ENCODE measurements around the gene ADM5.
A peak's percentile ranks its signal among the peaks of the same experiment; 100 is the strongest.

ADM5 gene

GRCh38 chr19:49730166-49730565 is 40.8 kb downstream of the ADM5 start:
- H3K27me3 ChIP-seq (ENCODE audit: control insufficient read depth in 1 of 2, insufficient read depth in 1 of 2, low read length in 2 of 2): no peaks in the 10 kb centered on the region
- 97% methylated on average over 4 of the region's 5 CpGs for WGBS
- H4K8ac ChIP-seq (ENCODE audit: low read length): no peak overlapping the region
- no peaks in the 10 kb centered on the region for H3K4me1 ChIP-seq (ENCODE audit: control insufficient read depth, insufficient read depth, low read depth, low read length)
- no peak overlapping the region for H3K27ac ChIP-seq (ENCODE audit: low read length, poor library complexity, severe bottlenecking)
- H3K79me1 ChIP-seq (replicated peaks; ENCODE audit: low read length, poor library complexity, severe bottlenecking): no peaks in the 10 kb centered on the region
- no peak overlapping the region for H3K9ac ChIP-seq (ENCODE audit: low read length)
- no peak overlapping the region for H3K18ac ChIP-seq (ENCODE audit: low read depth in 1 of 2, low read length in 2 of 2)
- H2BK15ac ChIP-seq (ENCODE audit: low read depth, poor library complexity, severe bottlenecking): no peak overlapping the region
- H3K4ac ChIP-seq (ENCODE audit: low read depth in 1 of 2, low read length in 2 of 2): no peak overlapping the region
- no peak overlapping the region for H3K23ac ChIP-seq (ENCODE audit: low read length in 2 of 2)
- H2AK5ac ChIP-seq (ENCODE audit: low read length, severe bottlenecking): no peak overlapping the region
- H2AFZ ChIP-seq (ENCODE audit: low read depth, low read length): peak overlapping the region; percentile 42
- no peak overlapping the region for H3K4me3 ChIP-seq (ENCODE audit: insufficient read depth in 1 of 2, low read depth in 1 of 2, low read length in 2 of 2)
- H3K9me3 ChIP-seq (ENCODE audit: control insufficient read depth, low read length): no peaks in the 10 kb centered on the region
- H3K36me3 ChIP-seq (ENCODE audit: control insufficient read depth in 1 of 2, insufficient read depth in 2 of 2, low read depth in 1 of 2, low read length in 2 of 2): peaks cover 0 to 8% of the 10 kb centered on the region in 2 experiments
- H3K14ac ChIP-seq (ENCODE audit: low read length in 2 of 2): no peak overlapping the region
- H4K91ac ChIP-seq (ENCODE audit: low read length): no peak overlapping the region
- no peak overlapping the region for H2BK120ac ChIP-seq (ENCODE audit: low read depth, low read length)
- no peak for DNase-seq
- H2BK5ac ChIP-seq (ENCODE audit: low read depth, low read length, poor library complexity, severe bottlenecking): no peak overlapping the region
- H3K4me2 ChIP-seq (ENCODE audit: low read length, poor library complexity, severe bottlenecking): no peak overlapping the region
- no peak overlapping the region for H2BK12ac ChIP-seq (ENCODE audit: low read length in 2 of 2)

DNA sequence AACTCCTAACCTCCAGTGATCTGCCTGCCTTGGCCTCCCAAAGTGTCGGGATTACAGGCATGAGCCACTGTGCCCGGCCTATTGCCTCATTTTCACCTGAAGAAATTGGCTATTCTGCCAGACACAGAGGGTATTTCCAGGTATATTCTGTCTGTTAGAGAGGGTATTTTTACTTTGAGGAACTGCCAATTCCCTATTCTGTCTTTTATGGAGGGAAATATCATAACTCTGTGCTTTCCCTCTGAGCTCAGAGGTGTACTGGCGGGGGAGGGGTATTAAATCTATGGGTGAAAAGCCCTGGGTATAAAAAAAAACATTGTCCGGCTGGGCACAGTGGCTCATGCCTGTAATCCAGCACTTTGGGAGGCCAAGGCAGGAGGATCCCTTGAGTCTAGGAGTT is 48.9 kb downstream of the ADM5 start:
- Histone ChIP-seq H2AK5ac (ENCODE audit: low read length, severe bottlenecking) (no peak overlapping the region), H4K8ac (ENCODE audit: low read length) (no peak overlapping the region), H2AFZ (ENCODE audit: low read depth, low read length) (no peak overlapping the region), H3K36me3 (ENCODE audit: control insufficient read depth in 1 of 2, insufficient read depth in 2 of 2, low read depth in 1 of 2, low read length in 2 of 2) (no peaks in the 10 kb centered on the region), H3K9me3 (ENCODE audit: control insufficient read depth, low read length) (no peaks in the 10 kb centered on the region), H4K91ac (ENCODE audit: low read length) (no peak overlapping the region), H3K4me1 (ENCODE audit: control insufficient read depth, insufficient read depth, low read depth, low read length) (peaks cover 3% of the 10 kb centered on the region), H3K18ac (ENCODE audit: low read depth in 1 of 2, low read length in 2 of 2) (no peak overlapping the region), H3K79me1 (replicated peaks; ENCODE audit: low read length, poor library complexity, severe bottlenecking) (no peaks in the 10 kb centered on the region), H3K27me3 (ENCODE audit: control insufficient read depth in 1 of 2, insufficient read depth in 1 of 2, low read length in 2 of 2) (no peaks in the 10 kb centered on the region), H3K4me2 (ENCODE audit: low read length, poor library complexity, severe bottlenecking) (no peak overlapping the region), H2BK12ac (ENCODE audit: low read length in 2 of 2) (no peak overlapping the region), H3K9ac (ENCODE audit: low read length) (no peak overlapping the region), H2BK15ac (ENCODE audit: low read depth, poor library complexity, severe bottlenecking) (no peak overlapping the region), H3K14ac (ENCODE audit: low read length in 2 of 2) (no peak overlapping the region), H3K4me3 (ENCODE audit: insufficient read depth in 1 of 2, low read depth in 1 of 2, low read length in 2 of 2) (no peak overlapping the region), H3K27ac (ENCODE audit: low read length, poor library complexity, severe bottlenecking) (no peak overlapping the region), H3K4ac (ENCODE audit: low read depth in 1 of 2, low read length in 2 of 2) (no peak overlapping the region), H2BK120ac (ENCODE audit: low read depth, low read length) (no peak overlapping the region), H2BK5ac (ENCODE audit: low read depth, low read length, poor library complexity, severe bottlenecking) (no peak overlapping the region), H3K23ac (ENCODE audit: low read length in 2 of 2) (no peak overlapping the region)
- WGBS: 93% methylated on average over 4 of the region's 4 CpGs
- no peak for DNase-seq

DNA sequence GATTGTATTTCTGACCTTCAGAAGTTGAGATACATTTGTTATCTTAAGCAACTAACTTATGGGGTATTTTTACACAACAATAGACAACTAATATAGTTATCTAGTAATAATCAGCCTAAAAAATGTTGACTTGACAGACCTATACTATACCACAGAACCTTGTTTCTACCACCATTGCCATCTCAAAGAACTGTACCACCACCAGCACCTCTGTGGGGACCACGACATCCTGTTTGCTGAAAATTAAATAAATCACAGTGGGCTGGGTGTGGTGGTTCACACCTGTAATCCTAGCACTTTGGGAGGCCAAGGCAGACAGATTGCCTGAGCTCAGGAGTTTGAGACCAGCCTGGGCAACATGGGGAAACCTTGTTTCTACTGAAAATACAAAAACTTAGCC is 49.7 kb downstream of the ADM5 start:
- WGBS: 100% methylated on average over 1 of the region's 1 CpG
- no peak overlapping the region for H3K4me2 ChIP-seq (ENCODE audit: low read length, poor library complexity, severe bottlenecking)
- DNase-seq: no peak
- H3K27me3 ChIP-seq (ENCODE audit: control insufficient read depth in 1 of 2, insufficient read depth in 1 of 2, low read length in 2 of 2): no peaks in the 10 kb centered on the region
- H2BK5ac ChIP-seq (ENCODE audit: low read depth, low read length, poor library complexity, severe bottlenecking): no peak overlapping the region
- no peak overlapping the region for H2BK15ac ChIP-seq (ENCODE audit: low read depth, poor library complexity, severe bottlenecking)
- no peak overlapping the region for H2AK5ac ChIP-seq (ENCODE audit: low read length, severe bottlenecking)
- H4K91ac ChIP-seq (ENCODE audit: low read length): no peak overlapping the region
- no peak overlapping the region for H3K9ac ChIP-seq (ENCODE audit: low read length)
- H3K9me3 ChIP-seq (ENCODE audit: control insufficient read depth, low read length): no peaks in the 10 kb centered on the region
- H2BK12ac ChIP-seq (ENCODE audit: low read length in 2 of 2): no peak overlapping the region
- no peak overlapping the region for H3K14ac ChIP-seq (ENCODE audit: low read length in 2 of 2)
- no peak overlapping the region for H3K4me3 ChIP-seq (ENCODE audit: insufficient read depth in 1 of 2, low read depth in 1 of 2, low read length in 2 of 2)
- H3K23ac ChIP-seq (ENCODE audit: low read length in 2 of 2): no peak overlapping the region
- H3K4ac ChIP-seq (ENCODE audit: low read depth in 1 of 2, low read length in 2 of 2): no peak overlapping the region
- H3K4me1 ChIP-seq (ENCODE audit: control insufficient read depth, insufficient read depth, low read depth, low read length): peaks cover 3% of the 10 kb centered on the region
- no peaks in the 10 kb centered on the region for H3K36me3 ChIP-seq (ENCODE audit: control insufficient read depth in 1 of 2, insufficient read depth in 2 of 2, low read depth in 1 of 2, low read length in 2 of 2)
- no peak overlapping the region for H3K27ac ChIP-seq (ENCODE audit: low read length, poor library complexity, severe bottlenecking)
- H2BK120ac ChIP-seq (ENCODE audit: low read depth, low read length): no peak overlapping the region
- no peak overlapping the region for H4K8ac ChIP-seq (ENCODE audit: low read length)
- no peak overlapping the region for H3K18ac ChIP-seq (ENCODE audit: low read depth in 1 of 2, low read length in 2 of 2)
- H3K79me1 ChIP-seq (replicated peaks; ENCODE audit: low read length, poor library complexity, severe bottlenecking): no peaks in the 10 kb centered on the region
- no peak overlapping the region for H2AFZ ChIP-seq (ENCODE audit: low read depth, low read length)

DNA sequence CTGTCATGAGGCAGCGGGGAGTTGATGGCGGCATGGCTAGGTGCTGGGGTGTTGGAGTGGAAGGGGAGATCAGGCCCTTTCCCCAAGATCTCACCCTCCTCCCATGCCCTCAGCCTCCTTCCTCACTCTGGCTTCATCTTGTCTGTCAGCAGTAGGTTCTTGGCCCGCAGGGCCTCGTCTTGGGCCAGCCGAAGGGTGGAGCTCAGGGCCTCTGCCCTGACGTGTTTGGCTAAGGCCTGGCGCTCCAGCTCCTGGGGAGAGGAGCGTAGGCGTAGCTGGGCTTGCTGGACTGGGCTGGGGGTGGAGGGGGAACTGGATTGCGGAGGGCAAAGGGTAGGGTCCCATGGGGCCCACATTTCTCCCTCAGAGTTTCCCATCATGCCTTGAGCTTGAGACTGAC is 50.5 kb downstream of the ADM5 start:
- H3K4me1 ChIP-seq (ENCODE audit: control insufficient read depth, insufficient read depth, low read depth, low read length): peaks cover 3% of the 10 kb centered on the region
- no peak for DNase-seq
- no peak overlapping the region for H2BK15ac ChIP-seq (ENCODE audit: low read depth, poor library complexity, severe bottlenecking)
- H2BK120ac ChIP-seq (ENCODE audit: low read depth, low read length): no peak overlapping the region
- no peak overlapping the region for H3K9ac ChIP-seq (ENCODE audit: low read length)
- H2BK12ac ChIP-seq (ENCODE audit: low read length in 2 of 2): no peak overlapping the region
- H3K14ac ChIP-seq (ENCODE audit: low read length in 2 of 2): no peak overlapping the region
- H3K18ac ChIP-seq (ENCODE audit: low read depth in 1 of 2, low read length in 2 of 2): no peak overlapping the region
- no peaks in the 10 kb centered on the region for H3K27me3 ChIP-seq (ENCODE audit: control insufficient read depth in 1 of 2, insufficient read depth in 1 of 2, low read length in 2 of 2)
- H2AFZ ChIP-seq (ENCODE audit: low read depth, low read length): no peak overlapping the region
- H4K91ac ChIP-seq (ENCODE audit: low read length): no peak overlapping the region
- no peak overlapping the region for H4K8ac ChIP-seq (ENCODE audit: low read length)
- no peak overlapping the region for H3K23ac ChIP-seq (ENCODE audit: low read length in 2 of 2)
- no peak overlapping the region for H2AK5ac ChIP-seq (ENCODE audit: low read length, severe bottlenecking)
- no peak overlapping the region for H2BK5ac ChIP-seq (ENCODE audit: low read depth, low read length, poor library complexity, severe bottlenecking)
- no peak overlapping the region for H3K4me2 ChIP-seq (ENCODE audit: low read length, poor library complexity, severe bottlenecking)
- WGBS: 98% methylated on average over 10 of the region's 10 CpGs
- H3K4me3 ChIP-seq (ENCODE audit: insufficient read depth in 1 of 2, low read depth in 1 of 2, low read length in 2 of 2): no peak overlapping the region
- H3K27ac ChIP-seq (ENCODE audit: low read length, poor library complexity, severe bottlenecking): no peak overlapping the region
- H3K79me1 ChIP-seq (replicated peaks; ENCODE audit: low read length, poor library complexity, severe bottlenecking): no peaks in the 10 kb centered on the region
- H3K4ac ChIP-seq (ENCODE audit: low read depth in 1 of 2, low read length in 2 of 2): no peak overlapping the region
- no peaks in the 10 kb centered on the region for H3K9me3 ChIP-seq (ENCODE audit: control insufficient read depth, low read length)
- H3K36me3 ChIP-seq (ENCODE audit: control insufficient read depth in 1 of 2, insufficient read depth in 2 of 2, low read depth in 1 of 2, low read length in 2 of 2): no peaks in the 10 kb centered on the region

Data from mesenchymal stem cell (in vitro differentiated cells and primary cell).